ENCODE results near the gene RETREG2. TPM values are rescaled to one million over a fixed set of nuclear protein-coding genes. Genes with fewer than 3 reads are reported as not detected.
"Not testable (repeated sequence)": the region's sequence is repeated elsewhere in the genome, so short reads cannot be mapped to it uniquely, and the experiment has no call there.

Gene RETREG2
- total RNA-seq, 1 experiment from 2014 or later, result 125 TPM

- DNase-seq (ENCODE audit: low spot score), result no peak
Measured at GRCh38 chr2:219197388-219197787, 19.3 kb downstream of the RETREG2 start.

DNA sequence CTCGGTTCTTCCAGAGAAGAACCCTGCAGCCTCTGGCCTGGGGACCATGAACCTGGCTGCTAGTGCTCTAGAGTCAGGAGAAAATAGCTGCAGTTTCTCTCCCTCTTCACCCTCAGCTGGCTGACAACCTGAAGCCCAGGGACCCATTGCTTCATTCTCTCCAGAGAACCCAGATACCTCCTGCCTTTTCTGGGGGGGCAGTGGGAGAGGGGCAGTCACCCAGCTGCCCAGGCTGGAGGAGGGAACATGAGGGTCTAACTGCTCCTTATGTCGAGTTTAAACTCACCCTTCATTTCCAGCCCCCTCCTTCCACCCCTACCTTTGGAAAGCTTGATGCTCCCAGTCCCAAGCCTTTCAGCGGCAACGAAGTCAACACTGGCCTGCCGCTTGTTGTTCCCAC is 20.9 kb downstream of the RETREG2 start:
- DNase-seq (ENCODE audit: low spot score), result no peak

- DNase-seq (ENCODE audit: low spot score), result no peak
Measured at GRCh38 chr2:219199470-219200211, 21.6 kb downstream of the RETREG2 start.

DNA sequence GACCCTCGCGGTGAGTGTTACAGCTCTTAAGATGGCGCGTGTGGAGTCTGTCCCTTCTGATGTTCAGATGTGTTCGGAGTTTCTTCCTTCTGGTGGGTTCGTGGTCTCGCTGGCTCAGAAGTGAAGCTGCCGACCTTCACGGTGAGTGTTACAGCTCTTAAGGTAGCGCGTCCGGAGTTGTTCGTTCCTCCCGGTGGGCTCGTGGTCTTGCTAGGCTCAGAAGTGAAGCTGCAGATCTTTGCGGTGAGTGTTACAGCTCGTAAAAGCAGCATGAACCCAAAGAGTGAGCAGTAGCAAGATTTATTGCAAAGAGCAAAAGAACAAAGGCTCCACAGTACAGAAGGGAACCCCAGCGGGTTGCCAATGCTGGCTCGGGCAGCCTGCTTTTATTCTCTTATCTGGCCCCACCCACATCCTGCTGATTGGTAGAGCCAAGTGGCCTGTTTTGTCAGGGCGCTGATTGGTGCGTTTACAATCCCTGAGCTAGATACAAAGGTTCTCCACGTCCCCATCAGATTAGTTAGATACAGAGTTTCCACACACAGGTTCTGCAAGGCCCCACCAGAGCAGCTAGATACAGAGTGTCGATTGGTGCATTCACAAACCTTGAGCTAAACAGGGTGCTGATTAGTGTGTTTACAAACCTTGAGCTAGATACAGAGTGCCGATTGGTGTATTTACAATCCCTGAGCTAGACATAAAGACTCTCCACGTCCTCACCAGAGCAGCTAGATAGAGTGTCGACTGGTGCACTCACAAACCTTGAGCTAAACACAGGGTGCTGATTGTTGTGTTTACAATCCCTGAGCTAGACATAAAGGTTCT is 22.6 kb downstream of the RETREG2 start:
- peak; percentile 44 for DNase-seq (ENCODE audit: low spot score)

GRCh38 chr2:219201331-219201730 is 23.3 kb downstream of the RETREG2 start:
- DNase-seq (ENCODE audit: low spot score), result not testable (repeated sequence)

DNA sequence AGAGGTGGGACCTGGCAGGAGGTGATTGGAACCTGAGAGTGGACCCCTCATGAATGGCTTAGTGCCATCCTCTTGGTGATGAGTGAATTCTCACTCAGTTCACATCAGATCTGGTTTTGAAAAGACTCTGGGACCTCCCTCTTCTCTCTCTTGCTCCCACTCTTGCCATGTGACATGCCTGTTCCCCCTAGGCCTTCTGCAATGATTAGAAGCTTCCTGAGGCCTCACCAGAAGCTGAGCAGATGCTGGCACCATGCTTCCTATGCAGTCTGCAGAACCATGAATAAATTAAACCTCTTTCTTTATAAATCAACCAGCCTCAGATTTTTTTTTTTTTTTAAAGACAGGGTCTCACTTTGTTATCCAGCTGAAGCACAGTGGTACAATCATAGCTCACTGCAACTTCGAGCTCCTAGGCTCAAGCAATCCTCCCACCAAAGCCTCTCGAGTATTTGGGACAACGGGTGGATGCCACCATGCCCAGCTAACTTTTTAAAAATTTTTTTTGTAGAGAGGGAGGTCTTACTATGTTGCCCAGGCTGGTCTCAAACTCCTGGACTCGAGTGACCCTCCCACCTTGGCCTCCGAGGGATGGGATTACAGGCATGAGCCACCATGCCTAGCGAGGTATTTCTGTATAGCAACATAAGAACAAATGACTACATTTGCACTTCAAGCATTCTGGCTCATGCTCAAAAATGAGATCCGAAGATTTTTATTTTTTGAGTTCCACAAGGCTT is 26.5 kb downstream of the RETREG2 start:
- DNase-seq (ENCODE audit: low spot score), result no peak

DNA sequence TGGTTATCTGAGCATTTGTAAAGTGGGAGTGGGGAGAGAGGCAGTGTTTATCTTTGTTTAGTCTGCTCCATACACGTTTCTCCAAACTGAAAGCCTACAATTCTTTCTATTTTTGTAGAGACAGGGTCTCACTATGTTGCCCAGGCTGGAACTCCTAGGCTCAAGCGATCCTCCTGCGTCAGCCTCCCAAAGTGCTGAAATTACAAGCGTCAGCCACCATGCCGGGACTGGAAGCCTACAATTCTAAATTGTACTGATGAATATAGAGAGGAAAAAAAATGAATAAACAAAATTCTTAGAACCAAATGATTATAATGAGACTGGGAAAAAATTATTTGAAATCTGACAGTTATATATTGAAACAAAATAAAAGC is 27.1 kb downstream of the RETREG2 start:
- no peak for DNase-seq (ENCODE audit: low spot score)

DNA sequence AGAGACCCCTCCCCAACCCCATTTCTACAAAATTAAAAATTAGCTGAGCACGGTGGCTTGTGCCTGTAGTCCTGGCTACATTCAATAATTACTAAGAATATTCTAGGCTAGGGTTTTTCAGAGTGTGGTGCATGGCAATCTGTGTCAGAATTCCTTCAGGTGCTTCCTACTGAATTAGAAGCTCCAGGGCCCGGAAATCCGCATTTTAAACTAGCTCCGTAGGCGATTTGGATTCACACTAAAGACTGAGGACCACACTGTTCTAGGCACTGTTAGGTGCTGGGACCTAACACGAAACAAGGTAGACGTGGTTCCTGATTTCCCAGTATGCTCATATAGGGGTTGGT is 27.9 kb downstream of the RETREG2 start:
- DNase-seq (ENCODE audit: low spot score), result no peak

- DNase-seq (ENCODE audit: low spot score), result peak; percentile 86
Measured at GRCh38 chr2:219206328-219207133, 28.5 kb downstream of the RETREG2 start, which contains the start of gene ZFAND2B. ZFAND2B (plus strand) TSS chr2:219206782; CDS start chr2:219206988, 206 bp downstream.

GRCh38 chr2:219207134-219207883 is 29.2 kb downstream of the RETREG2 start:
- DNase-seq (ENCODE audit: low spot score), result no peak

DNA sequence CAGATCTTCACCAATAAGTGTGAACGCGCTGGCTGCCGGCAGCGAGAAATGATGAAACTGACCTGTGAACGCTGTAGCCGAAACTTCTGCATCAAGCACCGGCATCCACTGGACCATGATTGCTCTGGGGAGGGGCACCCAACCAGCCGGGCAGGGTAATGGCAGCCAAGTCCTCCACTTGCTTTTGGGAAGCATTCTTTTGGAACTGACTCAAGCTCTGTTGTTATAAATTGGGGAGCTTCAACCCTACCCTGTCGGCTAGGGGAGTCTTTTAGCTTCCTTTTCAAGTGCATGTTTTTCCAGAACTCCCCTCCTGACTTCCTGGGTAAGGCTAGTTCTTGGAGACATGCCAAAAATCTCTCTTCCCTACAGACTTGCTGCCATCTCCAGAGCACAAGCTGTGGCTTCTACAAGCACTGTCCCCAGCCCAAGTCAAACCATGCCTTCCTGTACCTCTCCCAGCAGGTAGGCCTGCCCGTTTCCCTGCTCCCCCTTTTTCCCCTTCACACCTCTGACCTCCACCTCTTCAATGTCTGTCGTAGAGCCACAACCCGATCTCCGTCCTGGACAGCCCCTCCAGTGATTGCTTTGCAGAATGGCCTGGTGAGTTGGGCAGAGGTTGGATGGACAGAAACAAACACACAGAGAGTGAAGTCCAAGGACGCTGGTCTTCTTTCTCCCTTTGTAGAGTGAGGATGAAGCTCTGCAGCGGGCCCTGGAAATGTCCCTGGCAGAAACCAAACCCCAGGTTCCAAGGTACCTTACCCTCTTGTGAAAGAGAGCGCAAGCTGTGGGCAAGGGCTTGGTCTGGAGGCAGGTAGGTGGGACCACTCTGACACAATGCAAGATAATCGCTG is 30.0 kb downstream of the RETREG2 start:
- DNase-seq (ENCODE audit: low spot score), result peak; percentile 54

DNA sequence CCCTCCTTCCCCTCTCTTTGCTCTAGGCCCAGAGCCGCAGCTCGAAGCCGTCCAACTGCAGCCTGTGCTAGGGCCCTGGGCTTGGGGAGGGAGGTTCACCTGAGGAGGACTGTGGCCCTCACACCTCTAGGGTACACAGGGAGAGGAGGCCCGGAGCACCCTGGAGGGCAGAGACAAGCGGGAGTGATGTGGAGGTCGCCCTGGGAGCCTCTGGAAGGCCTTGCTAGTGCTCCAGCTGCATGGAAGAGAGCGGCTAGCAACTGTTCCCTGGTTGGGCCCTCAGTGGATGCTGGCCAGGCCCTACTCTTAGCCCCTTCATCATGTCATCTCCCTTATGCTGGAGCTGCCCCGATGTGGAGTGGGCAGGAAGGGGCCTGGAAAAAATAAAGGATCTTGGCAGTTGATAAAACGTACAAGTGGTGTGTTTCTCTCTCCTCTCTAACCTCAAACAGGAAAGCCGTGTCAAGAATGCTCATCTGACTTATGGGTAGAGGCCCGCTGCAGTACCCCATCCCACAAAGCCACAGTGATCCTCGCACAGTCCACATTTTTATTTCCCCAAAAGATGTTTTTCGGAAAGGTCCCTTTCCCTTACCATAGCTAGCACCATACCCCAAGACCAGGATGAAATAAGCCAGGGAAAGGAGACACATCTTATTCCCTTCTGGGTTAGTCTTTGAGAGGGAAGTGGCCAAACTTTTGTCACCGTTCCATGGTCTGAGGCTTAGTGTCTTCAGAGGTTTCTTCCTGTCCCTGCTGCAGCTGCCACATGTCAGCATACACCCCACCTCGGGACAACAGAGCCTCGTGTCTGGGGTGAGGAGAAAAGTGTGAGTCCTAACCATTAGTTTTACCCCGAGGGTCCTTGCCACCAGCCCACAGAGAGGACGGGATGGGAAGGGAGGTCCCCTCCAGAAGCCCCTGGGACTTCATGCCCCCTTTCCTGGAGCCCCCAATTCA is 31.4 kb downstream of the RETREG2 start:
- no peak for DNase-seq (ENCODE audit: low spot score)

DNA sequence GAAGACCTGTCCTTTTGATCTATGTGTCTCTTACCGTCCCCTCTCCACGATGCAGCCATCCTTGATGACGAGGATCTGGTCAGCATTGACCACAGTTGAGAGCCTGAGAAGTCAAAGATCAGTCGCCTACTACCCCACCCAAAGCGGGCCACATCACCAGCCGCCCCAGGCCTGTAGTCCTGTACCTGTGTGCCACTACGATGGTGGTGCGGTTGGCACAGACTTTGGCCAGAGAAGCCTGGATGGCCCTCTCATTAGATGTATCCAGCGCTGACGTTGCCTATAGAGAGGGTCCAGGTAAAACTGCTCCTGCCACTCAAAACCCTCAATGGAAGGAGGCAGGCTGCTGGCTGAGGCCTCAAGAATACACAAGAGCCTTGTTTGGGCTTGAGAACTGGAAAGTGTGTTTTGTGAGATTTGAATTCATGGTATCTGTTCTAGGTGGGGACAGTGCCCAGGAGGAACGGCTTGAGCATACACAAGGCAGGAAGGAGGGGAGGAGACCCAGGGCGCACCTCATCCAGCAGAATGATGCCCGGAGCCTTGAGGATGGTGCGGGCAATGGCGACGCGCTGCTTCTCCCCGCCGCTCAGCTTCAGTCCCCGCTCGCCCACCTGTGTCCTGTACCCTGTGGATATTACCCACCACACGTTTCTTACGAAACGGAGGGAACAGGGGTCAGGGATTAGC is 32.3 kb downstream of the RETREG2 start:
- no peak for DNase-seq (ENCODE audit: low spot score)

DNA sequence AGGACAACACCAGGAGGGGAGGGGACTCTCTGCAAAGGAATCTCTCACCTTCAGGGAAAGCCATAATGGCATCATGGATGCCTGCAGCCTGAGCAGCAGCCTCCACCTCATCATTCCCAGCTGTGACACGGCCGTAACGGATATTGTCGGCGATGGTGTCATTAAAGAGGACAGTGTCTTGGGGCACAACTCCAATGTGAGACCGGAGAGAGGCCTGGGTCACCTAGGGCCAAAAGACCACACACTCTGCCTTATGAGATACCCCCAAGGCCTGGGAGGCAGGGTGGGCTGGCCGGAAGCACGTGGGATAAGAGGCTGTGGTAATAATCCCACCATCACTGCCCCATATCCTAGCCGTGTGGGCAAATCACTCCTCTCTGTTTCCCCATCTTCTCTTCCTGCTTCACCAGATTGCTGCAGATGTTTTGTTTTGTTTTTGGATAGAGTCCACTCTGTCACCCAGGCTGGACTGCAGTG is 32.8 kb downstream of the RETREG2 start:
- DNase-seq (ENCODE audit: low spot score), result no peak

DNA sequence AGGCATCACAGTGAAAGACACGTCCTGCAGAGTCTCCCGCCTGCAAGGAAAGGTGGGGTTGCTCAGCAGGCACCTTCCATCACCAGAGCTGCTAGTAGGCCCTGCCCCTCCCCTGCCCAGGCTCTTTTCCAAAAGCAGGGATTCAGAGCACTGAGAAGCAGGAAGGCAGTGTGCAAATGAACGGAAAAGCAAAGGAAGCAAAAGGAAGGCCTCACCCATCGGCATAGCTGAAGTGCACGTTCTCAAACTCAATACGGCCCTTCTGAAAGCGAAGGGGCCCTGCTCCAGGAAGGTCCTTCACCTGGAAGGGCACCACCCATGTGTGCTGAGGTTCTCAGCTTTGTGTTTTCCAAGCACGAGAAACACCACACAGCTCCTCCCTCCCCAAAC is 34.9 kb downstream of the RETREG2 start:
- DNase-seq (ENCODE audit: low spot score), result no peak

DNA sequence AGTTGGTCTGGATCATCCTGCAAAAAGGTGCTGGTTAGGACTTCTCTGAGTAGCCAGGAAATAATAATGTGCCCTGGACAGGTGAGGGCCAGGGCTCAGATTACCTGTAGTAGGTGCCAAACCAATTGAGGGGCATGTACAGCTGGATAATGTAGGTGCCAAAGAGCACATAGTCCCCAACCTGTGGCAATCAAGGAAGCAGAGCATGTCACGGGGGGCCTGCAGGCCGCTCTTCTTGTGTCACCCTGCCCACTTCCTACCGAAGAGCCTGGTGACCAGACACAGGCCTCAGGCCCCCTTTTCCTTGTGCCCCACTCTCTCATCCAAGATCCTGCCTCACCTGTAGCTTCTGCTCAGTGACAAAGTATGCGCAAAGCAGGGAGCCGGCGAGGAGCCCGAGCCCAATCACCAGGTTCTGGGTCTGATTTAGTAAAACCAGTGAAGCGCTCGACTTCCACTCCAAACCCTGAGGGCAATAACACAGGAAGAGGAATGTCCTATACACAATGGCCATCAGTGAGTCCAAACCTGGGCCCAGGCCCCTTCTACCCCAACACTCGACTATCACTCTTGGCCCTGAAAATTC is 35.5 kb downstream of the RETREG2 start:
- no peak for DNase-seq (ENCODE audit: low spot score)

DNA sequence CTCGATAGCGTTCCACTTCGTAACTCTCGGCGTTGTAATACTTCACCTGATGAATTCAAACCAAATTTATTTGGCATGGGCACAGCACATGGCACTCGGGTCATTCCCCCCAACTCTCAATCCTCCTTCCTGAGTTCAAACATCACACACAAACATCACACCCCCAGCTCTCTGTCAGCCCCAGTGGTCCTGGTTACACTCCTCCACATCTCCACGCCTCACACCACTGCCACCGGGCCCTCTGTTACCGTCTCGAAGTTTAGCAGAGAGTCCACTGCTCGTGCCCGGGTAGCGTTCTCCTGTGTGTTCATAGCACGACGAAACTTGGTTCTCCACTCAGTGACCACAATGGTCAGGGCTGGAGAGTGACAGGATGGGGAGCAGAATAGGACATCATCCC is 36.1 kb downstream of the RETREG2 start:
- DNase-seq (ENCODE audit: low spot score), result no peak

GRCh38 chr2:219214786-219215185 is 36.7 kb downstream of the RETREG2 start:
- no peak for DNase-seq (ENCODE audit: low spot score)
